Measurements from ENCODE around the gene FAM210B. TPM values are rescaled to one million over a fixed set of nuclear protein-coding genes. Genes with fewer than 3 reads are reported as not detected.

Gene FAM210B
- total and polyA plus RNA-seq, 9 of the 15 experiments (the other 6 are each of a cell fraction or from before 2014, with no cell fraction given) = 12.1 to 87.3 (median 47.6) TPM

GRCh38 chr20:56392132-56392880 lies 33.5 kb downstream of the FAM210B start, which contains the start of the genes AURKA and CSTF1 (continued):
- TF ChIP-seq AFF1 (IDR thresholded peaks at IDR 0.05; ENCODE audit: low read depth in 1 of 2, partially characterized antibody in 2 of 2) (peak in 1 of 2 experiments; percentile 44), EWSR1 (IDR thresholded peaks at IDR 0.05; ENCODE audit: borderline replicate concordance, low read depth, partially characterized antibody) (no peak), NFE2L1 (tag; IDR thresholded peaks at IDR 0.05; ENCODE audit: borderline replicate concordance, low read depth) (no peak), POLR3A (IDR thresholded peaks at IDR 0.05; ENCODE audit: borderline replicate concordance, extremely low read depth, insufficient read depth, insufficient read length) (no peak), PRDM10 (IDR thresholded peaks at IDR 0.05; ENCODE audit: partially characterized antibody) (no peak), HLTF (IDR thresholded peaks at IDR 0.05) (0 out of 2 replicates have a peak, but pooled peaks have one; percentile 62), FUS (optimal IDR thresholded peaks at IDR 0.05; ENCODE audit: low read depth, low read length) (no peak), NFIC (IDR thresholded peaks at IDR 0.05) (peak; percentile 17; the same call in 1 of the 2 replicates), ZNF253 (CRISPR knock-in tag; conservative IDR thresholded peaks at IDR 0.05) (no peak), ZNF75A (CRISPR knock-in tag; IDR thresholded peaks at IDR 0.05) (no peak), ZBTB9 (CRISPR knock-in tag; IDR thresholded peaks at IDR 0.05) (0 out of 2 replicates have a peak, but pooled peaks have one; percentile 81), KDM1A (IDR thresholded peaks at IDR 0.05) (no peak), SRSF1 (IDR thresholded peaks at IDR 0.05; ENCODE audit: low read depth, low read length) (no peak), ZNF175 (CRISPR knock-in tag; IDR thresholded peaks at IDR 0.05; ENCODE audit: low read depth) (peak; percentile 64; the same call in 1 of the 2 replicates), CGGBP1 (CRISPR knock-in tag; IDR thresholded peaks at IDR 0.05) (no peak), ZBTB2 (IDR thresholded peaks at IDR 0.05) (peak; percentile 98)
